K562 (cell line): Measurements from ENCODE around the gene PPY. TPM values are rescaled to one million over a fixed set of nuclear protein-coding genes. Genes with fewer than 3 reads are reported as not detected.

Source experiments
- ATAC-seq: fragments of 200-7000 bp; cut with Tn5 transposase; 3 replicates; pipeline ENCODE4 v1.9.1; 2020; ENCODE audit warnings: moderate library complexity
- BruUV-seq: library from RNA; stranded (reverse); fragments of 400-500 nt; replicated peaks from 2 replicates; lab custom pipeline; 2021; lab: Mats Ljungman, UMichigan
- CTCF ChIA-PET: fragments of 300-600 bp; formaldehyde crosslinking; extraction: SDS; loops from one replicate; lab custom pipeline; 2021; ENCODE audit warnings: low intra/inter-chr PET ratio; lab: Yijun Ruan, JAX
- POLR2A ChIA-PET: fragments of 300-600, 350-650 bp; sonication (Branson Sonifier 250); formaldehyde crosslinking; extraction: SDS; loops from one replicate; lab custom pipeline; 2021; ENCODE audit warnings: antibody characterized with exemption, inconsistent platforms; lab: Yijun Ruan, JAX
- DNase-seq, 4 experiments: peaks; one replicate each; pipeline versions ENCODE4 v3.0.0 to v3.0.0-alpha.2; 2011 to 2018; ENCODE audit warnings: low spot score in 3 of 4, mixed read lengths in 3 of 4; ENCODE audit errors: extremely low read depth in 1 of 4
- FAIRE-seq: peaks from 2 replicates; lab custom pipeline; 2011; peaks lifted over from hg19 to GRCh38; lab: Jason Lieb, UNC
- H2AFZ ChIP-seq: 2 replicates; pipeline ENCODE4 v1.6.0; 2011; ENCODE audit warnings: low read depth, low read length, control low read depth, inconsistent platforms
- H3K27ac ChIP-seq: fragments of 200-600 bp; 3 replicates; pipeline ENCODE4 v1.8.0; 2011; ENCODE audit warnings: low read depth, mild to moderate bottlenecking, control low read depth, inconsistent platforms, low read length, moderate library complexity, mixed read lengths; ENCODE audit errors: extremely low read depth
- H3K27me3 ChIP-seq, 2 experiments: fragments of 300-600 bp in 1 of 2; 2 replicates in 1 of 2; 3 replicates in 1 of 2; pipeline versions ENCODE4 v1.6.0 to v1.8.0; 2011; ENCODE audit warnings: inconsistent platforms in 2 of 2, low read length in 2 of 2, mild to moderate bottlenecking in 1 of 2, mixed read lengths in 1 of 2, moderate library complexity in 1 of 2; ENCODE audit not compliant: control insufficient read depth in 2 of 2, insufficient read depth in 2 of 2
- H3K36me3 ChIP-seq: fragments of 300-600 bp; 3 replicates; pipeline ENCODE4 v1.8.0; 2011; ENCODE audit warnings: mild to moderate bottlenecking, low read length, inconsistent platforms; ENCODE audit not compliant: control insufficient read depth, insufficient read depth
- H3K4me1 ChIP-seq, 2 experiments: fragments of 200-600 bp in 1 of 2; replicated peaks in 1 of 2; 2 replicates in 1 of 2; 3 replicates in 1 of 2; pipeline versions ENCODE4 v1.5.1 to v1.8.0; 2011; ENCODE audit warnings: inconsistent platforms in 2 of 2, low read length in 2 of 2, mild to moderate bottlenecking in 1 of 2, mixed read lengths in 1 of 2, moderate library complexity in 1 of 2; ENCODE audit not compliant: control insufficient read depth in 2 of 2, insufficient read depth in 2 of 2
- H3K4me2 ChIP-seq: 2 replicates; pipeline ENCODE4 v1.6.1; 2011; ENCODE audit warnings: low read length, control low read depth, inconsistent platforms, mixed read lengths; ENCODE audit not compliant: insufficient read depth
- H3K4me3 ChIP-seq: fragments of 200-600 bp; sonication (generic), shearing (Covaris generic); 2 replicates; pipeline ENCODE4 v1.5.1; 2016; ENCODE audit warnings: control low read depth, inconsistent platforms
- H3K79me2 ChIP-seq: fragments of 200-600 bp; 3 replicates; pipeline ENCODE4 v1.8.0; 2011; ENCODE audit warnings: low read length, inconsistent platforms; ENCODE audit not compliant: control insufficient read depth, insufficient read depth
- H3K9ac ChIP-seq, 2 experiments: 2 replicates each; pipeline versions ENCODE4 v1.6.0 to v1.6.1; 2011; ENCODE audit warnings: low read depth in 2 of 2, low read length in 2 of 2, control low read depth in 1 of 2, inconsistent platforms in 1 of 2, mild to moderate bottlenecking in 1 of 2, mixed read lengths in 1 of 2; ENCODE audit not compliant: insufficient read depth in 1 of 2
- H3K9me1 ChIP-seq: one replicate; pipeline ENCODE4 v1.6.0; 2011; ENCODE audit warnings: inconsistent platforms, mild to moderate bottlenecking, low read length, moderate library complexity; ENCODE audit not compliant: control insufficient read depth, insufficient read depth
- H3K9me3 ChIP-seq: replicated peaks from 2 replicates; pipeline ENCODE4 v1.5.1; 2011; ENCODE audit warnings: low read depth, low read length, inconsistent platforms; ENCODE audit not compliant: control insufficient read depth, insufficient read depth
- H4K20me1 ChIP-seq: replicated peaks from 2 replicates; pipeline ENCODE4 v1.6.1; 2011; ENCODE audit warnings: low read length, inconsistent platforms, mixed read lengths; ENCODE audit not compliant: control insufficient read depth, insufficient read depth
- MAZ ChIP-seq, 2 experiments: fragments of 450-650 bp in 1 of 2; sonication (generic) in 1 of 2; formaldehyde crosslinking; IDR thresholded peaks in 1 of 2; conservative IDR thresholded peaks in 1 of 2; 2 replicates each; pipeline versions ENCODE4 v1.4.0 to v1.5.0; 2020; ENCODE audit warnings: mild to moderate bottlenecking in 1 of 2, missing genetic modification reagents in 1 of 2
- NRF1 ChIP-seq, 2 experiments: fragments of 450-650 bp; IDR thresholded peaks in 1 of 2; conservative IDR thresholded peaks in 1 of 2; 2 replicates each; pipeline ENCODE4 v1.6.1; 2014; ENCODE audit warnings: mild to moderate bottlenecking in 2 of 2
- REST ChIP-seq, 2 experiments: fragments of 450-650 bp; formaldehyde crosslinking in 1 of 2; IDR thresholded peaks; 2 replicates each; pipeline versions ENCODE4 v1.4.0 to v1.6.1; 2014 to 2020; ENCODE audit warnings: mild to moderate bottlenecking in 2 of 2, borderline replicate concordance in 1 of 2, low read depth in 1 of 2
- SPI1 ChIP-seq: IDR thresholded peaks from 2 replicates; pipeline ENCODE4 v1.6.1; 2011; ENCODE audit warnings: low read depth, low read length, control low read depth, borderline replicate concordance
- STAG1 ChIP-seq: sonication (generic); formaldehyde crosslinking; IDR thresholded peaks from 2 replicates; pipeline ENCODE4 v1.5.0; 2020; ENCODE audit warnings: missing genetic modification reagents, borderline replicate concordance
- THRB ChIP-seq: fragments of 450-650 bp; formaldehyde crosslinking; conservative IDR thresholded peaks from 2 replicates; pipeline ENCODE4 v1.4.0; 2022; ENCODE audit warnings: mild to moderate bottlenecking, missing genetic modification characterization
- ZNF121 ChIP-seq: sonication (generic); formaldehyde crosslinking; conservative IDR thresholded peaks from 2 replicates; pipeline ENCODE4 v1.8.0; 2022; ENCODE audit warnings: missing genetic modification reagents
- WGBS: fragments of 100-300 bp; shearing (Covaris generic); methylation state at CpG from one replicate; pipeline ENCODE4 v1.1.6; 2016; ENCODE audit warnings: low coverage, mixed read lengths; ENCODE audit not compliant: insufficient coverage; ENCODE audit errors: missing lambda C conversion rate; 5-methylcytosine and 5-hydroxymethylcytosine counted together
- in situ Hi-C: fragments of 300-500 bp; cut with MboI; formaldehyde crosslinking; loops from 4 replicates; pipeline ENCODE4 v1.15.0; 2018; ENCODE audit warnings: inconsistent platforms, mixed read lengths
- intact Hi-C: fragments of 100-400 bp; cut with micrococcal nuclease; formaldehyde crosslinking; loops from 2 replicates; pipeline ENCODE4 v1.14.2; 2022
- polyA plus RNA-seq, 8 experiments: library from polyadenylated mRNA; depleted of rRNA in 4 of 8; stranded (reverse) in 5 of 8; unstranded in 3 of 8; fragments of >200 nt; fragmentation: Nextera tagmentation in 2 of 8; fragmentation: Illumina TruSeq in 1 of 8; extraction: Ambion mirVana in 2 of 8; extraction: Trizol in 1 of 8; gene quantifications; 2 replicates each; pipeline versions ENCODE4 v1.2.1 to v1.2.3, GENCODE V29; 2011 to 2014; ENCODE audit warnings: inconsistent platforms in 1 of 8, missing spikeins in 1 of 8
- total RNA-seq, 7 experiments: library from RNA; depleted of rRNA in 6 of 7; stranded (reverse); fragments of >200 nt in 6 of 7; fragmentation: Illumina TruSeq in 2 of 7; extraction: Trizol in 2 of 7; gene quantifications; 2 replicates each; pipeline versions ENCODE4 v1.2.1 to v1.2.3, GENCODE V29; 2011 to 2021; ENCODE audit warnings: low replicate concordance in 1 of 7
- TF ChIP-seq, protein P1 (sequence below): sonication (generic); formaldehyde crosslinking; IDR thresholded peaks from 2 replicates; pipeline ENCODE4 v1.8.0; 2022; ENCODE audit warnings: missing genetic modification reagents, mild to moderate bottlenecking, moderate library complexity, borderline replicate concordance

Gene PPY
- total and polyA plus RNA-seq, 9 of the 15 experiments (the other 6 are each of a cell fraction or from before 2014, with no cell fraction given): not detected

DNA sequence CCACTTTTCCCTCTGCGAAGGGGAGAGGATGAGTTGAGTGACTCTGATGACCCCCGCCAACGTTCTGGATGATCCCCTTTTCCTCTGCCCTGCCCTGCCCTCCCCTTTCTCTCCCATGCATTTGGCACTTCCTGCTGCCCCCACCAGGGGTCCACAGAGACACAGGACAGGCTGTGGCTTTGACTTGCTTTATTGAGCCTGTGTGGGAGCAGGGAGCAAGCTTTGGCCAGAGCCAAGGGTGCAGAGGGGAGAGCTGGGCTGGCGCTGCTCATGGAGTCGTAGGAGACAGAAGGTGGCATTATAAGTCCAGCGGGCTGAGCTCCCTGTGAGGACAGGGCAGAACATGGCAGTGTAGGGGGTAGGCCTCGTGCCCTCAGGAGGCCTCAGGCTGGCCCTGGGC, 1.6 kb downstream of the PPY start:
- ATAC-seq: peak; percentile 81
- Histone ChIP-seq H3K4me2 (no peak overlapping the region), H3K27ac (no peak overlapping the region), H2AFZ (no peak overlapping the region), H3K27me3 (peaks cover 0 to 21% of the 10 kb centered on the region in 2 experiments; a peak in 1 of 5 replicates), H3K36me3 (no peaks in the 10 kb centered on the region), H3K79me2 (no peaks in the 10 kb centered on the region), H3K9me3 (no peaks in the 10 kb centered on the region), H3K4me3 (no peak overlapping the region), H3K9me1 (no peaks in the 10 kb centered on the region), H3K4me1 (peaks cover 0 to 16% of the 10 kb centered on the region in 2 experiments; a peak in 4 of 5 replicates), H4K20me1 (no peaks in the 10 kb centered on the region), H3K9ac (peak overlapping the region in 1 of 2 experiments; percentile 55; a peak in 1 of 4 replicates)
- ChIA-PET POLR2A (interaction anchor here (0.5 to 1.1 kb wide), 3 partner anchors 9 to 339 kb away, joined by 3 read pairs; no protein-coding TSS in a partner anchor), CTCF (interaction anchor here (1.7 to 2.4 kb wide), 2 partner anchors 54 to 101 kb away, joined by 5 to 9 read pairs; no protein-coding TSS in a partner anchor)
- in situ Hi-C loops (loop anchor here (5.0 to 25.0 kb wide), 3 partner anchors 52 to 397 kb away; partner anchors contain the start of gene GRN), intact Hi-C loops (loop anchor here (5.0 kb wide), 1 partner anchor 227 kb away; no protein-coding TSS in a partner anchor)
- DNase-seq: peak; percentile 55 to 71 (median 62)
- peak; percentile 92 for FAIRE-seq
- WGBS: 5% methylated on average over 6 of the region's 7 CpGs
- no TSS peak for BruUV-seq
- TF ChIP-seq REST (IDR thresholded peaks at IDR 0.05; ENCODE audit: borderline replicate concordance) (peak; percentile 27; the same call in 1 of the 2 replicates), REST (CRISPR knock-in tag; IDR thresholded peaks at IDR 0.05; ENCODE audit: low read depth) (no peak), ZNF121 (CRISPR knock-in tag) (no peak), STAG1 (CRISPR knock-in tag) (peak; percentile 31; the same call in 1 of the 2 replicates), MAZ (CRISPR knock-in tag; conservative IDR thresholded peaks at IDR 0.05 in 1 of 2, IDR thresholded peaks at IDR 0.05 in 1 of 2) (peak in 1 of 2 experiments; percentile 23; a peak in 1 of 4 replicates), THRB (CRISPR knock-in tag) (no peak), NRF1 (conservative IDR thresholded peaks at IDR 0.05 in 1 of 2, IDR thresholded peaks at IDR 0.05 in 1 of 2) (no peak), SPI1 (0 out of 2 replicates have a peak, but pooled peaks have one; percentile 14)
- TF ChIP-seq, protein P1, sequence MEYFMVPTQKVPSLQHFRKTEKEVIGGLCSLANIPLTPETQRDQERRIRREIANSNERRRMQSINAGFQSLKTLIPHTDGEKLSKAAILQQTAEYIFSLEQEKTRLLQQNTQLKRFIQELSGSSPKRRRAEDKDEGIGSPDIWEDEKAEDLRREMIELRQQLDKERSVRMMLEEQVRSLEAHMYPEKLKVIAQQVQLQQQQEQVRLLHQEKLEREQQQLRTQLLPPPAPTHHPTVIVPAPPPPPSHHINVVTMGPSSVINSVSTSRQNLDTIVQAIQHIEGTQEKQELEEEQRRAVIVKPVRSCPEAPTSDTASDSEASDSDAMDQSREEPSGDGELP (CRISPR knock-in tag): peak; percentile 28; the same call in 1 of the 2 replicates
